Liver (tissue), 9 donors: ENCODE measurements around the gene DBI. TPM values are rescaled to one million over a fixed set of nuclear protein-coding genes. Genes with fewer than 3 reads are reported as not detected.

Experiments
- DNase-seq: peaks from one replicate; pipeline ENCODE4 v3.0.0-alpha.2; 2017; ENCODE audit warnings: low spot score
- H3K27ac ChIP-seq, 2 donors: one replicate each; pipeline ENCODE4 v1.7.0; 2013; ENCODE audit warnings: inconsistent platforms in 2 of 2, low read length in 2 of 2, control low read depth in 1 of 2, low read depth in 1 of 2, mild to moderate bottlenecking in 1 of 2
- H3K27me3 ChIP-seq, 4 donors: one replicate each; pipeline versions ENCODE4 v1.6.1 to v1.7.0; 2013; ENCODE audit warnings: low read length in 3 of 4, inconsistent platforms in 1 of 4, mild to moderate bottlenecking in 1 of 4, moderate library complexity in 1 of 4; ENCODE audit not compliant: control insufficient read depth in 4 of 4, insufficient read depth in 4 of 4
- H3K36me3 ChIP-seq, 4 donors: one replicate each; pipeline versions ENCODE4 v1.6.1 to v1.7.0; 2013; ENCODE audit warnings: low read length in 3 of 4, mild to moderate bottlenecking in 3 of 4, low read depth in 1 of 4, moderate library complexity in 1 of 4; ENCODE audit not compliant: control insufficient read depth in 4 of 4, insufficient read depth in 3 of 4
- H3K4me1 ChIP-seq, 4 donors: one replicate each; pipeline versions ENCODE4 v1.6.1 to v1.7.0; 2013; ENCODE audit warnings: low read length in 3 of 4, mild to moderate bottlenecking in 3 of 4, moderate library complexity in 1 of 4; ENCODE audit not compliant: control insufficient read depth in 4 of 4, insufficient read depth in 4 of 4
- H3K4me3 ChIP-seq, 3 donors: one replicate each; pipeline versions ENCODE4 v1.6.1 to v1.7.0; 2013; ENCODE audit warnings: low read length in 3 of 3, control low read depth in 1 of 3, low read depth in 1 of 3, mild to moderate bottlenecking in 1 of 3
- H3K9ac ChIP-seq, 2 donors: one replicate each; pipeline ENCODE4 v1.7.0; 2013; ENCODE audit warnings: low read length in 2 of 2, mild to moderate bottlenecking in 2 of 2, moderate library complexity in 2 of 2, control low read depth in 1 of 2, low read depth in 1 of 2
- H3K9me3 ChIP-seq, 4 donors: one replicate each; pipeline versions ENCODE4 v1.6.1 to v1.7.0; 2013; ENCODE audit warnings: low read length in 3 of 4; ENCODE audit not compliant: control insufficient read depth in 4 of 4
- ATF3 ChIP-seq: IDR thresholded peaks from 2 replicates; pipeline ENCODE4 v1.6.1; 2016; ENCODE audit warnings: antibody characterized with exemption
- CTCF ChIP-seq: fragments of 150-350 bp; IDR thresholded peaks from 2 replicates; pipeline ENCODE4 v1.5.1; 2017; ENCODE audit warnings: improper control_type of control experiment, low read depth, low read length; ENCODE audit not compliant: missing input control
- HNF4A ChIP-seq, 2 donors: conservative IDR thresholded peaks; 2 replicates each; pipeline ENCODE4 v1.6.1; 2016; ENCODE audit warnings: antibody characterized with exemption in 2 of 2, mild to moderate bottlenecking in 2 of 2
- JUND ChIP-seq, 2 donors: IDR thresholded peaks; 2 replicates each; pipeline ENCODE4 v1.6.1; 2016; ENCODE audit warnings: antibody characterized with exemption in 2 of 2
- RAD21 ChIP-seq, 2 donors: IDR thresholded peaks; 2 replicates each; pipeline ENCODE4 v1.6.1; 2016; ENCODE audit warnings: antibody characterized with exemption in 2 of 2, mild to moderate bottlenecking in 2 of 2
- RXRA ChIP-seq, 2 donors: IDR thresholded peaks; 2 replicates each; pipeline ENCODE4 v1.6.1; 2017 to 2018; ENCODE audit warnings: antibody characterized with exemption in 2 of 2, mild to moderate bottlenecking in 1 of 2
- ZBTB33 ChIP-seq: IDR thresholded peaks from 2 replicates; pipeline ENCODE4 v1.6.1; 2016; ENCODE audit warnings: antibody characterized with exemption
- WGBS: extraction: QIAGEN DNeasy Blood & Tissue Kit; methylation state at CpG from one replicate; pipeline ENCODE4 v1.1.7; 2013; 5-methylcytosine and 5-hydroxymethylcytosine counted together
- polyA plus RNA-seq, 2 donors: library from polyadenylated mRNA; stranded (reverse) in 1 of 2; unstranded in 1 of 2; fragments of 200-250 nt in 1 of 2; fragments of >200 nt in 1 of 2; fragmentation: Nextera tagmentation in 1 of 2; extraction: Ambion mirVana in 1 of 2; gene quantifications; one replicate each; pipeline versions ENCODE4 v1.2.1 to v1.2.3, GENCODE V29; 2013 to 2015
- total RNA-seq, 2 donors: library from RNA; depleted of rRNA; stranded (reverse); fragments of >200 nt; gene quantifications; one replicate each; pipeline ENCODE4 v1.2.3, GENCODE V29; 2014
- donor health status: healthy.
- donor health status: healthy.
- donor health status: healthy.
- donor health status: healthy.
- donor health status: healthy.

DBI gene
- total and polyA plus RNA-seq, 4 donors, result 134 to 900 (median 356) TPM

- Histone ChIP-seq H3K4me3 (no peak overlapping the region), H3K4me1 (peaks cover 2 to 16% (median 10%) of the 10 kb centered on the region in 4 donors), H3K36me3 (no peaks in the 10 kb centered on the region), H3K9me3 (no peaks in the 10 kb centered on the region), H3K27me3 (no peaks in the 10 kb centered on the region), H3K9ac (no peak overlapping the region), H3K27ac (no peak overlapping the region)
- 77% methylated on average over 7 of the region's 7 CpGs for WGBS
- no peak for DNase-seq
- TF ChIP-seq RAD21 (IDR thresholded peaks at IDR 0.05) (peak; percentile 96 to 97), CTCF (peak; percentile 88), ZBTB33 (no peak), JUND (IDR thresholded peaks at IDR 0.05) (no peak)
Measured at GRCh38 chr2:119407430-119408220, 40.8 kb downstream of the DBI start.

- no peaks in the 10 kb centered on the region for H3K36me3 ChIP-seq
- H3K9ac ChIP-seq, result no peak overlapping the region
- H3K27me3 ChIP-seq, result no peaks in the 10 kb centered on the region
- TF ChIP-seq CTCF (no peak), HNF4A (conservative IDR thresholded peaks at IDR 0.05) (peak in 1 of 2 donors; percentile 46)
- no peak overlapping the region for H3K27ac ChIP-seq
- H3K4me3 ChIP-seq, result no peak overlapping the region
- no peak for DNase-seq
- no peaks in the 10 kb centered on the region for H3K9me3 ChIP-seq
- WGBS, result 59% methylated on average over 5 of the region's 5 CpGs
- H3K4me1 ChIP-seq, result peaks cover under 1 to 10% (median 4%) of the 10 kb centered on the region in 4 donors
Measured at GRCh38 chr2:119408221-119408619, 41.4 kb downstream of the DBI start.

GRCh38 chr2:119409506-119409905 is 42.7 kb downstream of the DBI start:
- Histone ChIP-seq H3K27ac (no peak overlapping the region), H3K9me3 (no peaks in the 10 kb centered on the region), H3K36me3 (no peaks in the 10 kb centered on the region), H3K4me1 (peaks cover 0 to 8% (median 3%) of the 10 kb centered on the region in 4 donors), H3K4me3 (no peak overlapping the region), H3K9ac (no peak overlapping the region), H3K27me3 (no peaks in the 10 kb centered on the region)
- WGBS, result 67% methylated on average over 4 of the region's 4 CpGs
- DNase-seq, result no peak
- peak in 1 of 2 donors; percentile 15 for TF ChIP-seq RXRA (IDR thresholded peaks at IDR 0.05)
- peak in 1 of 2 donors; percentile 12 for TF ChIP-seq HNF4A (conservative IDR thresholded peaks at IDR 0.05)
- no peak for TF ChIP-seq ATF3
